GM19467 (cell line): ENCODE measurements around the gene HHAT.

ENCODE experiments used
- ATAC-seq: cut with Tn5 transposase; IDR thresholded peaks from one replicate; pipeline ENCODE4 v1.9.1; 2021; ENCODE audit warnings: mild to moderate bottlenecking, moderate library complexity; ENCODE audit not compliant: unreplicated experiment

The HHAT gene

DNA sequence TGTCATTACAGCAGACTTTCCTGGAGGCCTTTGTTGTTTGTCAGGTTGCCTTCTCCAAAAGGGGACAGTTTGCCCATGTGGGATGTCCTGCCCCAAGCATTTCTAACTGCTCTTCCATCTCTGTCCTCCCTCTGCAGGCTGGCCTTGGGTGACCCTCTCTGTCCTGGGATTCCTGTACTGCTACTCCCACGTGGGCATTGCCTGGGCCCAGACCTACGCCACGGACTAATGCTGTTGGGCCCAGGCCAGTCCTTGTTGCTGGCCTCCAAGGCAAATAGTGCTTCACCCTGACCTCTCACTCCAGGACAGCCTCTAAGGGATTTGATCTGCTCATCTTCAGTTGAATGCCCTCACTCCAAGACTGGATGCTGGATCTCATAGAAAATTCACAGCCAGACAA is 345.4 kb downstream of the HHAT start:
- no peak for ATAC-seq

DNA sequence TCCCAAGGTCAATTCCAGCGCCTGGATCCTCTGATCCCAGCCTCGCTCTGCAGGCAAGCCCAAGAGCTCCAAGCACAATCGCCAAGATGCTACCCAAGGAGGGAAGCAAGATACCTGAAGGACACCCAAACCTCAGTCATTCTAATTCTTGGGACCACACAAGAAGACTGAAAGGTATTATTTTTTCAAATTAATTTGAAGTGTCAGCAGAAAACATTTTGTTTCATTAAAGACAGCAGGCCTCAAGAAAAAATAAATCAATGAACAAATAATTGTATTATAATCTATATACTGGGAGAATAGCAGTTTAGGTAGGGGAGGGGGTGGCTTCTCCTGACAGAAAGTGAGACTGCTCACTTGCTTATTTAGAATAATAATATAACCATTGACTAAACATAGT is 347.8 kb downstream of the HHAT start:
- ATAC-seq = no peak

GRCh38 chr1:210677533-210677932 is 348.8 kb downstream of the HHAT start:
- ATAC-seq = peak; percentile 48

DNA sequence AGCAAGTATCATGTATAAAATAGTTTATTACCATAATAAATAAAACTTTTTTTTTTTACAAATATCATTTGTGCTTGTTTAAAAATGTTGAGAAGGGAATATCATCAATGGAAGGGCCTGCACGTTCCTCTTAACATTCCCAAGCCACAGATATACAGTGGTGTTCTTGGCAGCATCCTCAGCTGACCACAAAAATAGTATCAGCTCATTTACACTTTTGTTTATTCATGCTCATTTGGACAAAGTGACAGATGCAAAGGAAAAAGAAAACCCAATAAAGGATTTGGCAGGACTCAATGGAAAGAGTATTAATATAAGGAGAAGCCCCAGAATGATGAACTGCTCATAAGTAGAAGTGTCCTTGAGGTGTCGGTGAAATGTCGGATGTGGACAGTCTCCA is 349.6 kb downstream of the HHAT start:
- ATAC-seq = no peak

GRCh38 chr1:210681158-210681557 is 352.5 kb downstream of the HHAT start:
- no peak for ATAC-seq

- ATAC-seq = no peak
Measured at GRCh38 chr1:210683403-210684047, 354.8 kb downstream of the HHAT start.

GRCh38 chr1:210684466-210685294 is 356.0 kb downstream of the HHAT start:
- ATAC-seq = peak; percentile 67

- no peak for ATAC-seq
Measured at GRCh38 chr1:210685295-210685650, 356.6 kb downstream of the HHAT start.

- no peak for ATAC-seq
Measured at GRCh38 chr1:210686841-210687240, 358.1 kb downstream of the HHAT start.

DNA sequence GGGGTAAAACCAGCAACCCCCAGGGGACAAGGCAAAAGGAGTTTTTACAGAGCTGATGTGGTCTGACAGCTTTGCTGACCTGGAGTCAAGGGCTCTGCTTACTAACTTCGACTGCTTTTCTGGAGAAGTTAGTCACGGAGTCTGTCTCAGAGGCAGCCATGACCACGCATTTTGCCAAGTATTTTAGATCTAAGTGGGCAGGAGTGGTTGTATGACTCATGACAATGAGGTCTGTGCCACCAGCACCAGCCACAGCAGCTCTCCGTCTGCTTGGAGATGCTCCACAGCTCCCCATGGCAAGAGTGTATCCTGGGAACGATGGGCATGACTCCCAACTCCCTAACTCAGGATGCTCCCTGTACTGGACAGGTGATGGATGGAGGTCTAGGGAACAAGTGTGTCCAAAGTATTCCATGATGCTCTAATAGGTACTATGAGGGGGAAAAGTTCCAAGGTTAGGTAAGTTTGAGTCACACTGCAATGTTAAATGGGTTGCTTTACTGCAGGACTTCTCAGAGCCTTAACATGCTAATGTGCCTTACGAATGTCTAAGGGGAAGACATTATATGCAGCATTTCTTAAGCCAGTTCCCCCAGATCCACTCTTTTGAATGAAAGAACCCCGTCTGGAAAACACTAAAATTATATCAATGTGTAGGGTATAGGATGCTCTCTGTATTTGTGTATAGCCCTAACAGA is 359.0 kb downstream of the HHAT start:
- ATAC-seq = no peak

- ATAC-seq = no peak
Measured at GRCh38 chr1:210688512-210689234, 360.0 kb downstream of the HHAT start.

GRCh38 chr1:210689826-210690225 is 361.1 kb downstream of the HHAT start:
- no peak for ATAC-seq

DNA sequence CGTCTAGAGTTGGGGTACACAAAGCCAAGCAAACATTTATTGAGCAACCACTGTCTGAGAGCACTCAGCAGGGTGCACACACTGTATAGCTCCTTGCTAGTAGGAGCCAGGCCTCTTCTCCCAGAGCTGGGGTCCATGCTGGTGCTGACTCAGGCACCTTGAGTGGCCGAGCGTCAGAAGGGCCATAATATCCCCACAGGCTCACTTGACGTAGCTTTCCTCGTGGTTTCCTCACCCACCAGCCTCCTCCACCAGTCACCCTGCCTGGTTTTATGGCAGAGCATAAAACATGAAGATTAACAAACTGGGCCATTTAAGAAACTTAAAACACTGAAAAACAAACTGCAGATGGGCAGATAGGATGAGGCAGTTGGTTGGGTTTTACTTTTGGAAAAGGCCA is 361.5 kb downstream of the HHAT start:
- ATAC-seq = no peak

DNA sequence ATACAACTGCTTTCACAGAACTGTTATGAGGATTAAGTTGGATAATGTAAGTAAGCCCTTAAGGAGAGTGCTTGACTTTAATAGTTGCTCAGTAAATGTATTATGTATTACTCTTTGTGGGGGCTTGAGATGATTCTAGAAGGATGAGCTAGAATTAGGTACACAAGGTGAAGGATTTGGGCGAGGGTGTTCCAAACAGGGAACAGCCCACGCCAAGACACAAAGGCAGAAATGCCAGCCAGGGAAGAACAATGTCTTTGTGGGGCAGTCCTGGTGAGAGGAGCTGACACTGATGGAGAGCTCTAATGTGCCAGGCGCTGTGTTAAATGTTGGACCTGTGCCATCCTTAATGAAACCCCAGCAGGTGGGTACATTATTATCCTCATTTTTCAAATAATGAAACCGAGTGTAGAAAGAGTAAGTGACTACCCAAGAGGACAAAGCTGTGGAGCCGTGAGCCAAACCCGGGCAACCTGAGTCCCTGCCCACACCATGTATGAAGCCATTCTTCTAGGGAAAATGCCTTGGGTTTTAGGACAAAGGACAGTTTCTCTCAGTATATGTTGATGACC is 362.4 kb downstream of the HHAT start:
- ATAC-seq = no peak

- no peak for ATAC-seq
Measured at GRCh38 chr1:210692796-210693195, 364.1 kb downstream of the HHAT start.

- no peak for ATAC-seq
Measured at GRCh38 chr1:210695026-210695425, 366.3 kb downstream of the HHAT start.

DNA sequence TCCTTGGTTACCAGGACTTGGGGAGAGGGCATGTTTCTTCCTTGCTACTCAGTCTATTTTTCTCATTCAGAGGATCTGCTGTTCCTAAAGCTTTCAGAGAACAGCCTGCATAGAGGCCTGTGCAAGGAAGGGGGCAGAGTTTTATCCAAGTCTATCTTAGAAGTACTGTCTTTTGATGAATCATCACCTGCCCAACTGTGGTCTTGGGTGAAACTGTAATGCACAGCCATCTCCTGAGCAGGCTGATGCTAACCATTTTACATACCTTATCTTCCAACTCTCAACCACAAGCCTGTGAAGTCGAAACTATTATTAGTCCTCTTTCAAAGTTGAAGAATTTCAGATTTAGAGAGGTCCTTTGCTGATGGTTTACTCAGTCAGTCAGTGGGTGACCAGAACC is 368.0 kb downstream of the HHAT start:
- ATAC-seq = peak; percentile 91

DNA sequence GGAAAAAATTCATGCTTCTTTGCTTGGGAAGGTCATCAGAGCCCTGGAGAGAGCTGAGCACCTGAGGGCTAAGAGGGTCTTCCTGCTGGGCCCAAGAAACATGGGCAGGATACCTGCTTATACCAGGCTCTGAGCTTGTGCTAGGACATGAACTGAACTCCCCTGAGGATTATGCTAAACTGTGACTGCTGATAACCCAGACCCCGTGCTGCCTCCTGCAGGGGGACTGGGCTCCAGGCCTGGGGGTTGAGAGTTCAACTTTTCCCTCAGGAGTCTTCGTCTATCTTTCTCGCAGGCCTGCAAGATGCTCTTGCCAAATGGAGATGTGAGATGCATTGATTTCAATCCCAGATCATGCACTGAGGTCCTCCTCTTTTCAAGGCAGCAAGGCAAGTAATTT is 368.5 kb downstream of the HHAT start:
- ATAC-seq = no peak

DNA sequence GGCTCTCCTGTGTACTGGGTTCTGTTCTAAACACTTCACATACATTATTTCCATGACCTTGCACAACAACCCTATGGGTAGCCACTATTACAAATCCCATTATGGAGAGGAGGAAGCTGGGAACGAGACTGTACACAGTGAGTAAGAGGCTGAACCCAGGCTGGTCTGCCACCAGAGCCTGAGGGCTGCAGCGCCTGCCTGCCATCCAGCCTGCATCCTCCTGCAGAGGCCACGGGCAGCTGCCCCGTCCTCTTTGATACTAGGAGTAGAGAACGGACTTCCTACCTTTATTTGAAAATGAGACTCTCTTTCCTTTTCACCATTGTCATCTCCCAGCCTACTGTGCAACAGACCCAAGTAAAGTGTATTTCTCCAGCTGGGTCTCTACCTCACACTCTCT is 370.0 kb downstream of the HHAT start:
- no peak for ATAC-seq

GRCh38 chr1:210700083-210700482 is 371.4 kb downstream of the HHAT start:
- ATAC-seq = no peak

- ATAC-seq = no peak
Measured at GRCh38 chr1:210700511-210700910, 371.8 kb downstream of the HHAT start.
